A549 (cell line): Measurements from ENCODE around the gene CD300H. TPM values are rescaled to one million over a fixed set of nuclear protein-coding genes. Genes with fewer than 3 reads are reported as not detected.

Source experiments
- ATAC-seq, 2 experiments: fragments of 200-7000 bp in 1 of 2; fragments of >200 bp in 1 of 2; cut with Nextera tagmentation in 1 of 2; cut with Tn5 transposase in 1 of 2; 3 replicates each; pipeline versions ENCODE4 v1.8.0 to v1.9.1; 2018 to 2020; ENCODE audit warnings: mild to moderate bottlenecking in 1 of 2, moderate library complexity in 1 of 2
- CTCF ChIA-PET: fragments of 300-600 bp; sonication (Branson Sonifier 250); formaldehyde crosslinking; extraction: SDS; loops from one replicate; lab custom pipeline; 2021; ENCODE audit warnings: antibody characterized with exemption, inconsistent platforms; lab: Yijun Ruan, JAX
- POLR2A ChIA-PET: fragments of 350-600 bp; formaldehyde crosslinking; extraction: SDS; loops from one replicate; lab custom pipeline; 2021; ENCODE audit warnings: antibody characterized with exemption, inconsistent platforms; lab: Yijun Ruan, JAX
- DNase-seq, 2 experiments: peaks; one replicate each; pipeline versions ENCODE4 v3.0.0 to v3.0.0-alpha.2; 2011 to 2016; ENCODE audit warnings: low read depth in 1 of 2, low spot score in 1 of 2
- FAIRE-seq: peaks from 2 replicates; lab custom pipeline; 2011; peaks lifted over from hg19 to GRCh38; lab: Jason Lieb, UNC
- H3K27ac ChIP-seq, 2 experiments: fragments of >200 bp; sonication (Bioruptor Twin); formaldehyde crosslinking; 3 replicates each; pipeline ENCODE4 v1.5.1; 2016 to 2017
- H3K4me1 ChIP-seq: fragments of >200 bp; sonication (Bioruptor Twin); formaldehyde crosslinking; 3 replicates; pipeline ENCODE4 v1.6.1; 2016
- H3K4me2 ChIP-seq: fragments of >200 bp; sonication (Bioruptor Twin); formaldehyde crosslinking; 3 replicates; pipeline ENCODE4 v1.6.1; 2016
- H3K4me3 ChIP-seq: fragments of >200 bp; sonication (Bioruptor Twin); formaldehyde crosslinking; 3 replicates; pipeline ENCODE4 v1.5.1; 2016
- H3K9me3 ChIP-seq: fragments of >200 bp; sonication (Bioruptor Twin); formaldehyde crosslinking; 3 replicates; pipeline ENCODE4 v1.6.1; 2016
- BHLHE40 ChIP-seq: IDR thresholded peaks from 2 replicates; pipeline ENCODE4 v1.6.1; 2012; ENCODE audit warnings: low read depth, low read length, inconsistent platforms
- CBX2 ChIP-seq: fragments of 200-600 bp; sonication (generic); IDR thresholded peaks from 2 replicates; pipeline ENCODE4 v1.6.1; 2016; ENCODE audit warnings: low read depth, mild to moderate bottlenecking, borderline replicate concordance
- CBX8 ChIP-seq: fragments of 200-600 bp; sonication (generic); IDR thresholded peaks from 2 replicates; pipeline ENCODE4 v1.6.1; 2016
- CHD2 ChIP-seq: fragments of 150-350 bp; IDR thresholded peaks from 2 replicates; pipeline ENCODE4 v1.6.1; 2014; ENCODE audit warnings: low read length; ENCODE audit not compliant: partially characterized antibody
- FOXS1 ChIP-seq: fragments of 250-450 bp; sonication (Bioruptor Pico); IDR thresholded peaks from 2 replicates; pipeline ENCODE4 v1.5.0; 2020; ENCODE audit warnings: mild to moderate bottlenecking, moderate library complexity
- GATA3 ChIP-seq: IDR thresholded peaks from 2 replicates; pipeline ENCODE4 v1.6.1; 2012; ENCODE audit warnings: borderline replicate concordance
- HDAC2 ChIP-seq: fragments of 200-600 bp; sonication (generic); IDR thresholded peaks from 2 replicates; pipeline ENCODE4 v1.6.1; 2016
- JUNB ChIP-seq: fragments of >200 bp; sonication (Bioruptor Twin); formaldehyde crosslinking; IDR thresholded peaks from 2 replicates; pipeline ENCODE4 v1.6.1; 2016
- KDM1A ChIP-seq: fragments of 200-600 bp; sonication (generic); IDR thresholded peaks from 2 replicates; pipeline ENCODE4 v1.6.1; 2016; ENCODE audit warnings: low read depth, mild to moderate bottlenecking
- MAFK ChIP-seq: fragments of 450-650 bp; IDR thresholded peaks from 2 replicates; pipeline ENCODE4 v1.6.1; 2014; ENCODE audit not compliant: partially characterized antibody
- MYC ChIP-seq: IDR thresholded peaks from 2 replicates; pipeline ENCODE4 v1.6.1; 2012; ENCODE audit warnings: mild to moderate bottlenecking, inconsistent platforms, low read length, improper control_type of control experiment, borderline replicate concordance
- NFE2L2 ChIP-seq: fragments of 150-350 bp; conservative IDR thresholded peaks from 2 replicates; pipeline ENCODE4 v1.6.1; 2014; ENCODE audit warnings: low read length
- NPAS2 ChIP-seq: fragments of 250-450 bp; sonication (Bioruptor Pico); IDR thresholded peaks from 2 replicates; pipeline ENCODE4 v1.8.0; 2022; ENCODE audit warnings: mild to moderate bottlenecking, moderate library complexity, borderline replicate concordance
- SMC3 ChIP-seq: fragments of >200 bp; sonication (Bioruptor Twin); formaldehyde crosslinking; IDR thresholded peaks from 3 replicates; pipeline ENCODE4 v1.6.1; 2018; ENCODE audit warnings: inconsistent platforms
- ZC3H11A ChIP-seq: fragments of 450-650 bp; IDR thresholded peaks from 2 replicates; pipeline ENCODE4 v1.6.1; 2014; ENCODE audit warnings: antibody characterized with exemption, mild to moderate bottlenecking
- ZSCAN20 ChIP-seq: fragments of 250-450 bp; sonication (Bioruptor Pico); IDR thresholded peaks from 2 replicates; pipeline ENCODE4 v1.8.0; 2022; ENCODE audit warnings: mild to moderate bottlenecking, moderate library complexity
- WGBS: methylation state at CpG from one replicate; pipeline ENCODE4 v1.1.6; 2017; ENCODE audit errors: missing lambda C conversion rate; 5-methylcytosine and 5-hydroxymethylcytosine counted together
- polyA plus RNA-seq, 4 experiments: library from polyadenylated mRNA; depleted of rRNA in 3 of 4; stranded (reverse); fragments of >200 nt; fragmentation: RNase III in 1 of 4; extraction: RNeasy Plus Mini Kit Qiagen cat#74134 plus additional on column Dnase treatment in 1 of 4; gene quantifications; 2 replicates in 3 of 4; 3 replicates in 1 of 4; pipeline ENCODE4 v1.2.3, GENCODE V29; 2011 to 2017
- TF ChIP-seq, protein P1 (sequence below): fragments of >200 bp; sonication (Bioruptor Twin); formaldehyde crosslinking; IDR thresholded peaks from 3 replicates; pipeline ENCODE4 v1.5.1; 2016
- TF ChIP-seq, protein P2 (sequence below): fragments of 250-450 bp; sonication (Bioruptor Pico); IDR thresholded peaks from 2 replicates; pipeline ENCODE4 v1.5.0; 2020; ENCODE audit warnings: low read depth, mild to moderate bottlenecking, moderate library complexity
- TF ChIP-seq, protein P3 (sequence below): fragments of 150-350 bp; IDR thresholded peaks from 2 replicates; pipeline ENCODE4 v1.6.1; 2014; ENCODE audit warnings: low read depth, mild to moderate bottlenecking, low read length
- TF ChIP-seq, protein P4 (sequence below): fragments of 250-450 bp; sonication (Bioruptor Pico); IDR thresholded peaks from 2 replicates; pipeline ENCODE4 v1.5.0; 2021; ENCODE audit warnings: mild to moderate bottlenecking, moderate library complexity, borderline replicate concordance
- TF ChIP-seq, protein P5 (sequence below): fragments of >200 bp; sonication (Bioruptor Twin); formaldehyde crosslinking; IDR thresholded peaks from 2 replicates; pipeline ENCODE4 v1.6.1; 2016
- TF ChIP-seq, protein P6 (sequence below): fragments of 450-650 bp; IDR thresholded peaks from 2 replicates; pipeline ENCODE4 v1.6.1; 2014; ENCODE audit warnings: antibody characterized with exemption
- TF ChIP-seq, protein P7 (sequence below): IDR thresholded peaks from 2 replicates; pipeline ENCODE4 v1.6.1; 2012; ENCODE audit warnings: low read depth, borderline replicate concordance

The CD300H gene
- polyA plus RNA-seq, 2 of the 4 experiments (the other 2 are of a cell fraction) = 0.50 TPM; not detected in 1

DNA sequence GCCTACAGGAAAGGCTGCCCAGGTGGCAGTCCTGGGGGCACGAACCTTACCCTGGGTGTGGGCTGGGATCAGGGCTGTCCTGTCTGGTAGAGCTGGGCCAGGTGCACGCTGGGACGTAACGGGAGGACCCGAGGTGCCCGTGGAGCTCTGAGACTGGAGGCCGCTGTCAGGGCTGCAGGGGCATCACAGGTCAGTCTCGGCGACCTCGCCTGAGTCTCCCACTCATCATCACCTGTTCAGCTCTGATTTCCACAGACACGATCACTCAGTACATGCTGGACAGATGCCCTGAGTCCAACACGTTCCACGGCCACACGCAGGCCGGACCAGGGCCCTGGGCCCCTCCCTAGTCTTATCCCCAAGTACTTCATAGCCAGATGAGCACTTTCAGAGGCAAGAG, 16.7 kb downstream of the CD300H start:
- Histone ChIP-seq H3K9me3 (no peaks in the 10 kb centered on the region), H3K4me2 (no peak overlapping the region), H3K4me3 (no peak overlapping the region), H3K27ac (no peak overlapping the region), H3K4me1 (no peaks in the 10 kb centered on the region)
- 64% methylated on average over 15 of the region's 15 CpGs for WGBS
- ATAC-seq (no peak), FAIRE-seq (no peak), DNase-seq (no peak)
- ChIA-PET CTCF (interaction anchor here (1.1 kb wide), 1 partner anchor 93 kb away, joined by 4 read pairs; no protein-coding TSS in a partner anchor), POLR2A (no interaction called here)
- TF ChIP-seq JUNB = no peak
- TF ChIP-seq, protein P1, sequence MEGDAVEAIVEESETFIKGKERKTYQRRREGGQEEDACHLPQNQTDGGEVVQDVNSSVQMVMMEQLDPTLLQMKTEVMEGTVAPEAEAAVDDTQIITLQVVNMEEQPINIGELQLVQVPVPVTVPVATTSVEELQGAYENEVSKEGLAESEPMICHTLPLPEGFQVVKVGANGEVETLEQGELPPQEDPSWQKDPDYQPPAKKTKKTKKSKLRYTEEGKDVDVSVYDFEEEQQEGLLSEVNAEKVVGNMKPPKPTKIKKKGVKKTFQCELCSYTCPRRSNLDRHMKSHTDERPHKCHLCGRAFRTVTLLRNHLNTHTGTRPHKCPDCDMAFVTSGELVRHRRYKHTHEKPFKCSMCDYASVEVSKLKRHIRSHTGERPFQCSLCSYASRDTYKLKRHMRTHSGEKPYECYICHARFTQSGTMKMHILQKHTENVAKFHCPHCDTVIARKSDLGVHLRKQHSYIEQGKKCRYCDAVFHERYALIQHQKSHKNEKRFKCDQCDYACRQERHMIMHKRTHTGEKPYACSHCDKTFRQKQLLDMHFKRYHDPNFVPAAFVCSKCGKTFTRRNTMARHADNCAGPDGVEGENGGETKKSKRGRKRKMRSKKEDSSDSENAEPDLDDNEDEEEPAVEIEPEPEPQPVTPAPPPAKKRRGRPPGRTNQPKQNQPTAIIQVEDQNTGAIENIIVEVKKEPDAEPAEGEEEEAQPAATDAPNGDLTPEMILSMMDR = no peak
- TF ChIP-seq MYC = no peak
- no peak for TF ChIP-seq SMC3
- no peak for TF ChIP-seq KDM1A
- no peak for TF ChIP-seq NPAS2 (CRISPR knock-in tag)
- no peak for TF ChIP-seq BHLHE40
- TF ChIP-seq, protein P2, sequence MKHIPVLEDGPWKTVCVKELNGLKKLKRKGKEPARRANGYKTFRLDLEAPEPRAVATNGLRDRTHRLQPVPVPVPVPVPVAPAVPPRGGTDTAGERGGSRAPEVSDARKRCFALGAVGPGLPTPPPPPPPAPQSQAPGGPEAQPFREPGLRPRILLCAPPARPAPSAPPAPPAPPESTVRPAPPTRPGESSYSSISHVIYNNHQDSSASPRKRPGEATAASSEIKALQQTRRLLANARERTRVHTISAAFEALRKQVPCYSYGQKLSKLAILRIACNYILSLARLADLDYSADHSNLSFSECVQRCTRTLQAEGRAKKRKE (CRISPR knock-in tag) = no peak
- TF ChIP-seq, protein P3, sequence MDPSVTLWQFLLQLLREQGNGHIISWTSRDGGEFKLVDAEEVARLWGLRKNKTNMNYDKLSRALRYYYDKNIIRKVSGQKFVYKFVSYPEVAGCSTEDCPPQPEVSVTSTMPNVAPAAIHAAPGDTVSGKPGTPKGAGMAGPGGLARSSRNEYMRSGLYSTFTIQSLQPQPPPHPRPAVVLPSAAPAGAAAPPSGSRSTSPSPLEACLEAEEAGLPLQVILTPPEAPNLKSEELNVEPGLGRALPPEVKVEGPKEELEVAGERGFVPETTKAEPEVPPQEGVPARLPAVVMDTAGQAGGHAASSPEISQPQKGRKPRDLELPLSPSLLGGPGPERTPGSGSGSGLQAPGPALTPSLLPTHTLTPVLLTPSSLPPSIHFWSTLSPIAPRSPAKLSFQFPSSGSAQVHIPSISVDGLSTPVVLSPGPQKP = no peak
- no peak for TF ChIP-seq HDAC2
- TF ChIP-seq NFE2L2 = no peak
- TF ChIP-seq, protein P4, sequence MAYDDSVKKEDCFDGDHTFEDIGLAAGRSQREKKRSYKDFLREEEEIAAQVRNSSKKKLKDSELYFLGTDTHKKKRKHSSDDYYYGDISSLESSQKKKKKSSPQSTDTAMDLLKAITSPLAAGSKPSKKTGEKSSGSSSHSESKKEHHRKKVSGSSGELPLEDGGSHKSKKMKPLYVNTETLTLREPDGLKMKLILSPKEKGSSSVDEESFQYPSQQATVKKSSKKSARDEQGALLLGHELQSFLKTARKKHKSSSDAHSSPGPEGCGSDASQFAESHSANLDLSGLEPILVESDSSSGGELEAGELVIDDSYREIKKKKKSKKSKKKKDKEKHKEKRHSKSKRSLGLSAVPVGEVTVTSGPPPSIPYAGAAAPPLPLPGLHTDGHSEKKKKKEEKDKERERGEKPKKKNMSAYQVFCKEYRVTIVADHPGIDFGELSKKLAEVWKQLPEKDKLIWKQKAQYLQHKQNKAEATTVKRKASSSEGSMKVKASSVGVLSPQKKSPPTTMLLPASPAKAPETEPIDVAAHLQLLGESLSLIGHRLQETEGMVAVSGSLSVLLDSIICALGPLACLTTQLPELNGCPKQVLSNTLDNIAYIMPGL (CRISPR knock-in tag) = no peak
- TF ChIP-seq, protein P5, sequence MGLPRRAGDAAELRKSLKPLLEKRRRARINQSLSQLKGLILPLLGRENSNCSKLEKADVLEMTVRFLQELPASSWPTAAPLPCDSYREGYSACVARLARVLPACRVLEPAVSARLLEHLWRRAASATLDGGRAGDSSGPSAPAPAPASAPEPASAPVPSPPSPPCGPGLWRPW = no peak
- TF ChIP-seq, protein P6, sequence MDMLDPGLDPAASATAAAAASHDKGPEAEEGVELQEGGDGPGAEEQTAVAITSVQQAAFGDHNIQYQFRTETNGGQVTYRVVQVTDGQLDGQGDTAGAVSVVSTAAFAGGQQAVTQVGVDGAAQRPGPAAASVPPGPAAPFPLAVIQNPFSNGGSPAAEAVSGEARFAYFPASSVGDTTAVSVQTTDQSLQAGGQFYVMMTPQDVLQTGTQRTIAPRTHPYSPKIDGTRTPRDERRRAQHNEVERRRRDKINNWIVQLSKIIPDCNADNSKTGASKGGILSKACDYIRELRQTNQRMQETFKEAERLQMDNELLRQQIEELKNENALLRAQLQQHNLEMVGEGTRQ = no peak
- no peak for TF ChIP-seq CBX2
- TF ChIP-seq FOXS1 (CRISPR knock-in tag) = no peak

DNA sequence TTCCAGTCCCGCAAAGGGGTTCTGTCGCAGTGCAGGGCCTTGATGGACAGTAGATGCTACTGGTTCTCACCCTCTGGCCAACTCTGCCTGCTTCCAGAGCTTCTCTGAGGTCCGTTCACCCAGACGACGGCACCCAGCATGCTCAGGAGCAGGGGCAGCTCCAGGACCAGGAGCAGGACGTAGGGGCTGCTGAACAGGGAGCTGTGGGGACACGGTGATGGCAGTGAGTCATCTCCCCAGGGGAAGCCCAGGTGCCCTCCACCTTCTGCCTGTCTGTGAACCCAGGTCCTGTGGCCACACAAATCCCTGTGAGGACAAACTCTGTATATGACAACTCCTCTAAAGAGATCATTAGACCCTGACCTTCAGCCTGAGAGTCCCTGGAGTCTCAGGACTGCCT, 18.0 kb downstream of the CD300H start:
- H3K4me2 ChIP-seq = no peak overlapping the region
- no peaks in the 10 kb centered on the region for H3K9me3 ChIP-seq
- ATAC-seq (no peak), FAIRE-seq (no peak), DNase-seq (no peak)
- no peak overlapping the region for H3K27ac ChIP-seq
- no peaks in the 10 kb centered on the region for H3K4me1 ChIP-seq
- POLR2A ChIA-PET = no interaction called here
- H3K4me3 ChIP-seq = no peak overlapping the region
- TF ChIP-seq, protein P4 (CRISPR knock-in tag) = no peak
- TF ChIP-seq MAFK (no peak), CHD2 (no peak), ZSCAN20 (no peak), ZC3H11A (no peak), CBX8 (no peak), SMC3 (no peak), GATA3 (no peak)
- TF ChIP-seq, protein P7, sequence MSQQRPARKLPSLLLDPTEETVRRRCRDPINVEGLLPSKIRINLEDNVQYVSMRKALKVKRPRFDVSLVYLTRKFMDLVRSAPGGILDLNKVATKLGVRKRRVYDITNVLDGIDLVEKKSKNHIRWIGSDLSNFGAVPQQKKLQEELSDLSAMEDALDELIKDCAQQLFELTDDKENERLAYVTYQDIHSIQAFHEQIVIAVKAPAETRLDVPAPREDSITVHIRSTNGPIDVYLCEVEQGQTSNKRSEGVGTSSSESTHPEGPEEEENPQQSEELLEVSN = no peak
- CTCF ChIA-PET = interaction anchor here (1.2 kb wide), 1 partner anchor 92 kb away, joined by 4 read pairs; no protein-coding TSS in a partner anchor
- WGBS = 52% methylated on average over 7 of the region's 7 CpGs
